Activated CD4-positive, CD25-positive, alpha-beta regulatory T cell treated with anti-CD3 and anti-CD28 coated beads, Interleukin-2, amount 50 U/mL, for 72 hours (primary cell): ENCODE results near the gene HPSE.
A peak's percentile ranks its signal among the peaks of the same experiment; 100 is the strongest.

Experiments used
- DNase-seq: peaks from one replicate; pipeline ENCODE4 v3.0.0; 2021

The HPSE gene

GRCh38 chr4:83334425-83335241, at the start of gene HPSE:
Gene HPSE (minus strand): TSS chr4:83334848. CDS start chr4:83334782, 66 bp downstream.
- peak; percentile 68 for DNase-seq

GRCh38 chr4:83382850-83383249, 48.2 kb upstream of the HPSE start:
- no peak for DNase-seq

GRCh38 chr4:83381173-83381572, 46.5 kb upstream of the HPSE start:
- DNase-seq = no peak

- DNase-seq = no peak
Observed at GRCh38 chr4:83378419-83378818, 43.8 kb upstream of the HPSE start.

- DNase-seq = no peak
Observed at GRCh38 chr4:83372931-83373330, 38.3 kb upstream of the HPSE start.

- DNase-seq = no peak
Observed at GRCh38 chr4:83371936-83372335, 37.3 kb upstream of the HPSE start.

- DNase-seq = no peak
Observed at GRCh38 chr4:83371235-83371634, 36.6 kb upstream of the HPSE start.

- DNase-seq = no peak
Observed at GRCh38 chr4:83370640-83370906, 35.9 kb upstream of the HPSE start.

GRCh38 chr4:83369831-83370639, 35.4 kb upstream of the HPSE start:
- DNase-seq = no peak

- no peak for DNase-seq
Observed at GRCh38 chr4:83364312-83364711, 29.7 kb upstream of the HPSE start.

- no peak for DNase-seq
Observed at GRCh38 chr4:83362492-83363329, 28.1 kb upstream of the HPSE start.

GRCh38 chr4:83361416-83362103, 26.9 kb upstream of the HPSE start:
- no peak for DNase-seq

GRCh38 chr4:83360018-83360417, 25.4 kb upstream of the HPSE start:
- no peak for DNase-seq

- DNase-seq = no peak
Observed at GRCh38 chr4:83358410-83358809, 23.8 kb upstream of the HPSE start.

- DNase-seq = no peak
Observed at GRCh38 chr4:83356899-83357661, 22.4 kb upstream of the HPSE start.

GRCh38 chr4:83353516-83353915, 18.9 kb upstream of the HPSE start:
- no peak for DNase-seq

GRCh38 chr4:83348074-83348473, 13.4 kb upstream of the HPSE start:
- DNase-seq = no peak

GRCh38 chr4:83342476-83342875, 7.8 kb upstream of the HPSE start:
- no peak for DNase-seq

- DNase-seq = no peak
Observed at GRCh38 chr4:83340692-83341343, 6.2 kb upstream of the HPSE start.

GRCh38 chr4:83339573-83339972, 4.9 kb upstream of the HPSE start:
- DNase-seq = no peak

- DNase-seq = no peak
Observed at GRCh38 chr4:83335701-83336100, 1.1 kb upstream of the HPSE start.

- no peak for DNase-seq
Observed at GRCh38 chr4:83331956-83332355, 2.7 kb downstream of the HPSE start.
